H1 (cell line): ENCODE results near the gene SLC1A3. TPM values are rescaled to one million over a fixed set of nuclear protein-coding genes. Genes with fewer than 3 reads are reported as not detected.

Experiments used
- CHD1 ChIP-seq: IDR thresholded peaks from 2 replicates; pipeline ENCODE4 v1.6.1; 2012; ENCODE audit warnings: low read depth, low read length, improper control_type of control experiment
- EP300 ChIP-seq, 2 experiments: IDR thresholded peaks; 1 replicate in 1 of 2; 2 replicates in 1 of 2; pipeline ENCODE4 v1.6.1; 2011 to 2012; ENCODE audit warnings: low read depth in 2 of 2, low read length in 2 of 2, mild to moderate bottlenecking in 2 of 2, borderline replicate concordance in 1 of 2, inconsistent platforms in 1 of 2, moderate library complexity in 1 of 2
- SAP30 ChIP-seq: fragments of 300-600 bp; sonication (generic); IDR thresholded peaks from 2 replicates; pipeline ENCODE4 v1.7.1; 2012; ENCODE audit warnings: low read length, moderate library complexity, mild to moderate bottlenecking, inconsistent platforms; ENCODE audit not compliant: insufficient read depth, insufficient replicate concordance
- SRF ChIP-seq: IDR thresholded peaks from 2 replicates; pipeline ENCODE4 v1.6.1; 2011; ENCODE audit warnings: mild to moderate bottlenecking, low read depth, low read length, moderate library complexity
- SUZ12 ChIP-seq: fragments of 200-600 bp; sonication (generic); IDR thresholded peaks from 2 replicates; pipeline ENCODE4 v1.6.1; 2012; ENCODE audit warnings: mild to moderate bottlenecking, inconsistent platforms, low read length, moderate library complexity, mixed read lengths
- ZNF274 ChIP-seq: IDR thresholded peaks from 2 replicates; pipeline ENCODE4 v1.7.0; 2012; ENCODE audit warnings: low read length, borderline replicate concordance; ENCODE audit errors: extremely low read depth
- polyA plus RNA-seq, 7 experiments: library from polyadenylated mRNA; depleted of rRNA in 3 of 7; stranded (reverse) in 5 of 7; unstranded in 2 of 7; fragments of >200 nt in 5 of 7; fragments of 200-250 nt in 2 of 7; gene quantifications; 1 replicate in 5 of 7; 2 replicates in 1 of 7; 4 replicates in 1 of 7; pipeline versions ENCODE4 v1.2.1 to v1.2.3, GENCODE V29; 2011 to 2013; ENCODE audit warnings: missing spikeins in 2 of 7, mixed read lengths in 2 of 7
- total RNA-seq: library from RNA; stranded (reverse); fragmentation: NEBNext Ultra II Directional; extraction: Animal tissue kit (Norgen Biotek cat#: 25700); gene quantifications from 2 replicates; pipeline ENCODE4 v1.2.1, GENCODE V29; 2021
- TF ChIP-seq, protein P1 (sequence below): fragments of 300-600 bp; sonication (generic); IDR thresholded peaks from 2 replicates; pipeline ENCODE4 v1.7.1; 2012; ENCODE audit warnings: low read length, moderate library complexity, mild to moderate bottlenecking, inconsistent platforms; ENCODE audit not compliant: insufficient replicate concordance

Gene SLC1A3
- total and polyA plus RNA-seq, 2 of the 8 experiments (the other 6 are each of a cell fraction or from before 2014, with no cell fraction given), result 26.7 to 35.3 TPM

DNA sequence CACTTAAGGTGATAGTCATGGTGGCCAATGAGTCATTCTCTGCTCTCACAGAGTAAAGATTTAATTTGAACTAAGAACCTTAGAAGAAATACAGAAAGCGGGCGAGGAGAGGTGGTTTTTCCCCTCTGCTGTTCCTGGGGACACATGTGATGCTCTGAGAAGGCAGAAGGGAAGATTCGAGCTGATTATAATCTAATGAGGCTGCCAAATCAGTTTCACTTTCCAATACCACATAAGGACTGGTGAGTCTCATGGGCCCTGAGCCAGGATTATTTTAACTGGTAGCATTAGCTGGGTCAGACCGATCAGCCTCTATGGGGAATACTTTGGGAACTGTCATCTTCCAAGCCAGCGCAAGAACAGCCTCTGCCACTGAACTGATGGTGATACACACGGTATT, 116.5 kb downstream of the SLC1A3 start (continued):
- TF ChIP-seq CHD1 (no peak), EP300 (IDR thresholded peaks at IDR 0.05; ENCODE audit: borderline replicate concordance in 1 of 2, low read depth in 2 of 2, low read length in 2 of 2) (no peak), SAP30 (no peak), ZNF274 (no peak), SUZ12 (no peak), SRF (no peak)
- TF ChIP-seq, protein P1, sequence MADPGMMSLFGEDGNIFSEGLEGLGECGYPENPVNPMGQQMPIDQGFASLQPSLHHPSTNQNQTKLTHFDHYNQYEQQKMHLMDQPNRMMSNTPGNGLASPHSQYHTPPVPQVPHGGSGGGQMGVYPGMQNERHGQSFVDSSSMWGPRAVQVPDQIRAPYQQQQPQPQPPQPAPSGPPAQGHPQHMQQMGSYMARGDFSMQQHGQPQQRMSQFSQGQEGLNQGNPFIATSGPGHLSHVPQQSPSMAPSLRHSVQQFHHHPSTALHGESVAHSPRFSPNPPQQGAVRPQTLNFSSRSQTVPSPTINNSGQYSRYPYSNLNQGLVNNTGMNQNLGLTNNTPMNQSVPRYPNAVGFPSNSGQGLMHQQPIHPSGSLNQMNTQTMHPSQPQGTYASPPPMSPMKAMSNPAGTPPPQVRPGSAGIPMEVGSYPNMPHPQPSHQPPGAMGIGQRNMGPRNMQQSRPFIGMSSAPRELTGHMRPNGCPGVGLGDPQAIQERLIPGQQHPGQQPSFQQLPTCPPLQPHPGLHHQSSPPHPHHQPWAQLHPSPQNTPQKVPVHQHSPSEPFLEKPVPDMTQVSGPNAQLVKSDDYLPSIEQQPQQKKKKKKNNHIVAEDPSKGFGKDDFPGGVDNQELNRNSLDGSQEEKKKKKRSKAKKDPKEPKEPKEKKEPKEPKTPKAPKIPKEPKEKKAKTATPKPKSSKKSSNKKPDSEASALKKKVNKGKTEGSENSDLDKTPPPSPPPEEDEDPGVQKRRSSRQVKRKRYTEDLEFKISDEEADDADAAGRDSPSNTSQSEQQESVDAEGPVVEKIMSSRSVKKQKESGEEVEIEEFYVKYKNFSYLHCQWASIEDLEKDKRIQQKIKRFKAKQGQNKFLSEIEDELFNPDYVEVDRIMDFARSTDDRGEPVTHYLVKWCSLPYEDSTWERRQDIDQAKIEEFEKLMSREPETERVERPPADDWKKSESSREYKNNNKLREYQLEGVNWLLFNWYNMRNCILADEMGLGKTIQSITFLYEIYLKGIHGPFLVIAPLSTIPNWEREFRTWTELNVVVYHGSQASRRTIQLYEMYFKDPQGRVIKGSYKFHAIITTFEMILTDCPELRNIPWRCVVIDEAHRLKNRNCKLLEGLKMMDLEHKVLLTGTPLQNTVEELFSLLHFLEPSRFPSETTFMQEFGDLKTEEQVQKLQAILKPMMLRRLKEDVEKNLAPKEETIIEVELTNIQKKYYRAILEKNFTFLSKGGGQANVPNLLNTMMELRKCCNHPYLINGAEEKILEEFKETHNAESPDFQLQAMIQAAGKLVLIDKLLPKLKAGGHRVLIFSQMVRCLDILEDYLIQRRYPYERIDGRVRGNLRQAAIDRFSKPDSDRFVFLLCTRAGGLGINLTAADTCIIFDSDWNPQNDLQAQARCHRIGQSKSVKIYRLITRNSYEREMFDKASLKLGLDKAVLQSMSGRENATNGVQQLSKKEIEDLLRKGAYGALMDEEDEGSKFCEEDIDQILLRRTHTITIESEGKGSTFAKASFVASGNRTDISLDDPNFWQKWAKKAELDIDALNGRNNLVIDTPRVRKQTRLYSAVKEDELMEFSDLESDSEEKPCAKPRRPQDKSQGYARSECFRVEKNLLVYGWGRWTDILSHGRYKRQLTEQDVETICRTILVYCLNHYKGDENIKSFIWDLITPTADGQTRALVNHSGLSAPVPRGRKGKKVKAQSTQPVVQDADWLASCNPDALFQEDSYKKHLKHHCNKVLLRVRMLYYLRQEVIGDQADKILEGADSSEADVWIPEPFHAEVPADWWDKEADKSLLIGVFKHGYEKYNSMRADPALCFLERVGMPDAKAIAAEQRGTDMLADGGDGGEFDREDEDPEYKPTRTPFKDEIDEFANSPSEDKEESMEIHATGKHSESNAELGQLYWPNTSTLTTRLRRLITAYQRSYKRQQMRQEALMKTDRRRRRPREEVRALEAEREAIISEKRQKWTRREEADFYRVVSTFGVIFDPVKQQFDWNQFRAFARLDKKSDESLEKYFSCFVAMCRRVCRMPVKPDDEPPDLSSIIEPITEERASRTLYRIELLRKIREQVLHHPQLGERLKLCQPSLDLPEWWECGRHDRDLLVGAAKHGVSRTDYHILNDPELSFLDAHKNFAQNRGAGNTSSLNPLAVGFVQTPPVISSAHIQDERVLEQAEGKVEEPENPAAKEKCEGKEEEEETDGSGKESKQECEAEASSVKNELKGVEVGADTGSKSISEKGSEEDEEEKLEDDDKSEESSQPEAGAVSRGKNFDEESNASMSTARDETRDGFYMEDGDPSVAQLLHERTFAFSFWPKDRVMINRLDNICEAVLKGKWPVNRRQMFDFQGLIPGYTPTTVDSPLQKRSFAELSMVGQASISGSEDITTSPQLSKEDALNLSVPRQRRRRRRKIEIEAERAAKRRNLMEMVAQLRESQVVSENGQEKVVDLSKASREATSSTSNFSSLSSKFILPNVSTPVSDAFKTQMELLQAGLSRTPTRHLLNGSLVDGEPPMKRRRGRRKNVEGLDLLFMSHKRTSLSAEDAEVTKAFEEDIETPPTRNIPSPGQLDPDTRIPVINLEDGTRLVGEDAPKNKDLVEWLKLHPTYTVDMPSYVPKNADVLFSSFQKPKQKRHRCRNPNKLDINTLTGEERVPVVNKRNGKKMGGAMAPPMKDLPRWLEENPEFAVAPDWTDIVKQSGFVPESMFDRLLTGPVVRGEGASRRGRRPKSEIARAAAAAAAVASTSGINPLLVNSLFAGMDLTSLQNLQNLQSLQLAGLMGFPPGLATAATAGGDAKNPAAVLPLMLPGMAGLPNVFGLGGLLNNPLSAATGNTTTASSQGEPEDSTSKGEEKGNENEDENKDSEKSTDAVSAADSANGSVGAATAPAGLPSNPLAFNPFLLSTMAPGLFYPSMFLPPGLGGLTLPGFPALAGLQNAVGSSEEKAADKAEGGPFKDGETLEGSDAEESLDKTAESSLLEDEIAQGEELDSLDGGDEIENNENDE, result no peak
